Measurements from ENCODE around the gene KLHL4. TPM values are rescaled to one million over a fixed set of nuclear protein-coding genes. Genes with fewer than 3 reads are reported as not detected.

KLHL4 gene
- total and polyA plus RNA-seq, 2 of the 8 experiments (the other 6 are each of a cell fraction or from before 2014, with no cell fraction given), result 8.8 to 16.0 TPM

DNA sequence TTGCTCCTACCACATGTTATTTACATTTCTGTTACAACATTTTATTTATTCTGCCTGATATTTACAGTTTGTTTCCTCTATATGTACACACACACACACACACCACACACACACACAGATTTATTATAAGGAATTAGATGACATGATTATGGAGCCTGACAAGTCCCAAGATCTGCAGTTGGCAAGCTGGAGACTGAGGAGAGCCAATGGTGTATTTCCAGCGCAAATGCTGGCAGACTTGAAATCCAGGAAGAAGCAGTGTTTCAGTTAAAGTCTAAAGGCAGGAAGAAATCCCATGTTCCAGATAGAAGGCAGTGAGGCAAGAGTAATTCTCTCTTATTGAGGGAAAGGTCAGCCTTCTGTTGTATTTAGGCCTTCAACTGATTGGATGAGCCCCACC lies 1.8 kb upstream of the KLHL4 start:
- POLR2A ChIA-PET (ENCODE audit: partially characterized antibody), result no interaction called here

More for the DNA sequence above, 1.8 kb upstream of the KLHL4 start:
- no peaks in the 10 kb centered on the region for H3K36me3 ChIP-seq (ENCODE audit: control insufficient read depth in 2 of 4, insufficient read depth in 4 of 4, low read length in 3 of 4)
- H2BK120ac ChIP-seq (replicated peaks; ENCODE audit: low read depth, low read length), result no peak overlapping the region
- H3K9me3 ChIP-seq (ENCODE audit: insufficient read depth in 2 of 2, low read depth in 1 of 2, low read length in 1 of 2), result no peaks in the 10 kb centered on the region
- no peak overlapping the region for H3K23ac ChIP-seq (ENCODE audit: insufficient read length)
- no peaks in the 10 kb centered on the region for H4K20me1 ChIP-seq (replicated peaks in 1 of 2; ENCODE audit: control insufficient read depth in 1 of 2, insufficient read depth in 2 of 2, low read length in 2 of 2)
- H4K8ac ChIP-seq (ENCODE audit: extremely low read depth, insufficient read depth, low read length), result no peak overlapping the region
- no peak overlapping the region for H3K14ac ChIP-seq (ENCODE audit: insufficient read length)
- H3K4me1 ChIP-seq (replicated peaks in 1 of 4; ENCODE audit: control insufficient read depth in 3 of 4, insufficient read depth in 4 of 4, low read length in 3 of 4), result no peaks in the 10 kb centered on the region
- H3K56ac ChIP-seq (replicated peaks; ENCODE audit: insufficient read length, low read depth, low read length), result no peak overlapping the region
- no peaks in the 10 kb centered on the region for H3K79me1 ChIP-seq (ENCODE audit: low read depth, low read length)
- no peak overlapping the region for H2BK20ac ChIP-seq (ENCODE audit: low read length)
- no peak overlapping the region for H3K4me3 ChIP-seq (ENCODE audit: extremely low read depth in 1 of 4, insufficient read depth in 2 of 4, low read depth in 3 of 4, low read length in 4 of 4)
- H2AFZ ChIP-seq (ENCODE audit: low read length), result no peak overlapping the region
- TF ChIP-seq CTBP2 (IDR thresholded peaks at IDR 0.05; ENCODE audit: borderline replicate concordance, insufficient read depth, insufficient read length, low read length), result no peak
- no peak for TF ChIP-seq RXRA (IDR thresholded peaks at IDR 0.05; ENCODE audit: insufficient read depth, low read depth, low read length)
- TF ChIP-seq NANOG (IDR thresholded peaks at IDR 0.05; ENCODE audit: insufficient read depth, low read depth, low read length, poor library complexity, severe bottlenecking), result no peak
- TF ChIP-seq SP2 (IDR thresholded peaks at IDR 0.05; ENCODE audit: low read length), result no peak
- TF ChIP-seq, protein P1, sequence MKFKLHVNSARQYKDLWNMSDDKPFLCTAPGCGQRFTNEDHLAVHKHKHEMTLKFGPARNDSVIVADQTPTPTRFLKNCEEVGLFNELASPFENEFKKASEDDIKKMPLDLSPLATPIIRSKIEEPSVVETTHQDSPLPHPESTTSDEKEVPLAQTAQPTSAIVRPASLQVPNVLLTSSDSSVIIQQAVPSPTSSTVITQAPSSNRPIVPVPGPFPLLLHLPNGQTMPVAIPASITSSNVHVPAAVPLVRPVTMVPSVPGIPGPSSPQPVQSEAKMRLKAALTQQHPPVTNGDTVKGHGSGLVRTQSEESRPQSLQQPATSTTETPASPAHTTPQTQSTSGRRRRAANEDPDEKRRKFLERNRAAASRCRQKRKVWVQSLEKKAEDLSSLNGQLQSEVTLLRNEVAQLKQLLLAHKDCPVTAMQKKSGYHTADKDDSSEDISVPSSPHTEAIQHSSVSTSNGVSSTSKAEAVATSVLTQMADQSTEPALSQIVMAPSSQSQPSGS (IDR thresholded peaks at IDR 0.05; ENCODE audit: low read length), result no peak
- TF ChIP-seq GABPA (IDR thresholded peaks at IDR 0.05; ENCODE audit: borderline replicate concordance, insufficient read depth, low read length), result no peak
- TF ChIP-seq RAD21 (IDR thresholded peaks at IDR 0.05 in 1 of 2, conservative IDR thresholded peaks at IDR 0.05 in 1 of 2; ENCODE audit: low read depth in 2 of 2, low read length in 2 of 2), result no peak
- TF ChIP-seq CBX5 (IDR thresholded peaks at IDR 0.05; ENCODE audit: low read depth, low read length), result no peak
- TF ChIP-seq TAF1 (IDR thresholded peaks at IDR 0.05; ENCODE audit: low read depth, low read length), result no peak
- no peak for TF ChIP-seq KDM4A (IDR thresholded peaks at IDR 0.05; ENCODE audit: low read depth, low read length, severe bottlenecking)
- no peak for TF ChIP-seq JUND (IDR thresholded peaks at IDR 0.05; ENCODE audit: low read length)
- TF ChIP-seq SAP30 (IDR thresholded peaks at IDR 0.05; ENCODE audit: insufficient read depth, insufficient replicate concordance, low read length), result no peak
- H2BK12ac ChIP-seq (ENCODE audit: low read depth, low read length), result no peak overlapping the region
- H2BK5ac ChIP-seq (ENCODE audit: low read depth, low read length), result no peak overlapping the region
- H3K27me3 ChIP-seq (replicated peaks in 1 of 4; ENCODE audit: control insufficient read depth in 3 of 4, extremely low read depth in 1 of 4, insufficient read depth in 3 of 4, low read length in 3 of 4), result no peaks in the 10 kb centered on the region
- no peak for DNase-seq (ENCODE audit: low read depth in 1 of 2, low spot score in 2 of 2)
- H3K4me2 ChIP-seq (ENCODE audit: insufficient read depth in 1 of 2, low read depth in 2 of 2, low read length in 2 of 2), result no peak overlapping the region
- H4K91ac ChIP-seq (replicated peaks; ENCODE audit: insufficient read length, low read length), result no peak overlapping the region
- WGBS, 2 experiments (ENCODE audit: extremely low coverage in 1 of 2, insufficient coverage in 1 of 2, insufficient read length in 1 of 2, insufficient replicate concordance in 2 of 2, low coverage in 1 of 2, low lambda C conversion rate in 2 of 2, missing lambda C conversion rate in 1 of 2), result 100% methylated on average over 1 of the region's 1 CpG; no CpG with 5 or more reads in 1 of the 2 experiments
- H4K5ac ChIP-seq (ENCODE audit: insufficient read length, low read depth, low read length), result no peak overlapping the region
- peaks cover 0 to 23% of the 10 kb centered on the region in 2 experiments; a peak in 2 of 4 replicates for H3K79me2 ChIP-seq (ENCODE audit: control insufficient read depth in 1 of 2, insufficient read depth in 2 of 2, low read length in 2 of 2)
- 0 out of 2 replicates have a peak, but pooled peaks cover 2% of the 10 kb centered on the region for H3K23me2 ChIP-seq (ENCODE audit: low read depth, low read length)
- FAIRE-seq, result peak; percentile 52
- no peak overlapping the region for H3K9ac ChIP-seq (replicated peaks in 1 of 4; ENCODE audit: extremely low read depth in 1 of 4, low read depth in 3 of 4, low read length in 3 of 4)
- H2BK15ac ChIP-seq (ENCODE audit: low read length), result no peak overlapping the region
- no peak overlapping the region for H3K4ac ChIP-seq (replicated peaks; ENCODE audit: insufficient read length, low read depth, low read length)
- CTCF ChIA-PET (ENCODE audit: partially characterized antibody), result no interaction called here
- H2AK5ac ChIP-seq (ENCODE audit: low read depth, low read length), result no peak overlapping the region
- no peak overlapping the region for H3K27ac ChIP-seq (ENCODE audit: low read depth, low read length)
- H3K18ac ChIP-seq (ENCODE audit: extremely low read depth, low read length), result no peak overlapping the region
